Measurements from ENCODE around the gene CTNNBL1.

Gene CTNNBL1

GRCh38 chr20:37777012-37777950 lies 83.5 kb downstream of the CTNNBL1 start:
- DNase-seq: no peak

- DNase-seq: no peak
These were observed 84.3 kb downstream of the CTNNBL1 start for GRCh38 chr20:37777988-37778659.

- DNase-seq: no peak
These were observed 87.8 kb downstream of the CTNNBL1 start for GRCh38 chr20:37781626-37782025.

- DNase-seq: no peak
These were observed 92.2 kb downstream of the CTNNBL1 start for GRCh38 chr20:37786043-37786442.

- no peak for DNase-seq
These were observed 95.6 kb downstream of the CTNNBL1 start for GRCh38 chr20:37789408-37789807.

- DNase-seq: no peak
These were observed 97.1 kb downstream of the CTNNBL1 start for GRCh38 chr20:37790900-37791299.

GRCh38 chr20:37796121-37796520 lies 102.3 kb downstream of the CTNNBL1 start:
- no peak for DNase-seq

- no peak for DNase-seq
These were observed 102.9 kb downstream of the CTNNBL1 start for GRCh38 chr20:37796733-37797132.

GRCh38 chr20:37797669-37798175 lies 103.9 kb downstream of the CTNNBL1 start:
- DNase-seq: no peak

GRCh38 chr20:37798312-37798711 lies 104.5 kb downstream of the CTNNBL1 start:
- no peak for DNase-seq

- no peak for DNase-seq
These were observed 106.8 kb downstream of the CTNNBL1 start for GRCh38 chr20:37800618-37801017.

- no peak for DNase-seq
These were observed 108.1 kb downstream of the CTNNBL1 start for GRCh38 chr20:37801921-37802320.

GRCh38 chr20:37803438-37804307 lies 109.8 kb downstream of the CTNNBL1 start:
- peak; percentile 15 to 24 for DNase-seq

GRCh38 chr20:37804584-37805566 lies 111.0 kb downstream of the CTNNBL1 start:
- peak; percentile 25 to 33 for DNase-seq

- DNase-seq: no peak
These were observed 113.8 kb downstream of the CTNNBL1 start for GRCh38 chr20:37807471-37808232.

- DNase-seq: peak in 1 of 2 donors; percentile 11
These were observed 114.6 kb downstream of the CTNNBL1 start for GRCh38 chr20:37808233-37809070.

GRCh38 chr20:37810027-37810426 lies 116.2 kb downstream of the CTNNBL1 start:
- DNase-seq: no peak

GRCh38 chr20:37816003-37816402 lies 122.2 kb downstream of the CTNNBL1 start:
- no peak for DNase-seq

GRCh38 chr20:37816726-37817125 lies 122.9 kb downstream of the CTNNBL1 start:
- DNase-seq: no peak

GRCh38 chr20:37821696-37822095 lies 127.9 kb downstream of the CTNNBL1 start:
- DNase-seq: no peak
